ENCODE results near the gene CDK17. TPM values are rescaled to one million over a fixed set of nuclear protein-coding genes. Genes with fewer than 3 reads are reported as not detected.

CDK17 gene
- total RNA-seq (10 to 100 TPM; 14.3 to 31.7 (median 23.1) TPM), polyA plus RNA-seq (10 to 100 TPM in 1 of 2 donors, 1 to 10 TPM in 1; 6.7 to 14.5 TPM)
- long read RNA-seq, donor 1, full-length matches to known transcripts = 31 of 34 reads
- long read RNA-seq, donor 1, partial matches to known transcripts = 2 of 34 reads
- long read RNA-seq, donor 1, other reads (novel, unspliced or antisense) = 1 of 34 reads
- long read RNA-seq, donor 2, full-length matches to known transcripts = 61 of 69 reads
- long read RNA-seq, donor 2, partial matches to known transcripts = 3 of 69 reads
- long read RNA-seq, donor 2, other reads (novel, unspliced or antisense) = 5 of 69 reads
- long read RNA-seq, donor 3, full-length matches to known transcripts = 18 of 25 reads
- long read RNA-seq, donor 3, partial matches to known transcripts = 4 of 25 reads
- long read RNA-seq, donor 3, other reads (novel, unspliced or antisense) = 3 of 25 reads

GRCh38 chr12:96399919-96400630, at the start of gene CDK17:
Gene CDK17 (minus strand): TSS chr12:96400439. CDS start chr12:96334836, 65,603 bp downstream.
- intact Hi-C loops (cut with DNase I) = loop anchor here (2.0 to 10.0 kb wide), 25 partner anchors 38 to 365 kb away; partner anchors contain the start of genes CFAP54 (in 1 of the 10) and LTA4H (in 1 of the 10)
- WGBS, 4 donors = 0 to 1% (median 1%) methylated on average over 46 to 112 of the region's 112 CpGs
- H3K4me3 ChIP-seq = peak within 1 kb of the TSS; percentile 59 to 98 (median 88)
- ATAC-seq (peak; percentile 65 to 93 (median 86)), DNase-seq (peak; percentile 83 to 92 (median 86))
- H3K36me3 ChIP-seq = no peaks in the 10 kb centered on the region
- no peaks in the 10 kb centered on the region for H3K27me3 ChIP-seq
- TF ChIP-seq, protein P1, sequence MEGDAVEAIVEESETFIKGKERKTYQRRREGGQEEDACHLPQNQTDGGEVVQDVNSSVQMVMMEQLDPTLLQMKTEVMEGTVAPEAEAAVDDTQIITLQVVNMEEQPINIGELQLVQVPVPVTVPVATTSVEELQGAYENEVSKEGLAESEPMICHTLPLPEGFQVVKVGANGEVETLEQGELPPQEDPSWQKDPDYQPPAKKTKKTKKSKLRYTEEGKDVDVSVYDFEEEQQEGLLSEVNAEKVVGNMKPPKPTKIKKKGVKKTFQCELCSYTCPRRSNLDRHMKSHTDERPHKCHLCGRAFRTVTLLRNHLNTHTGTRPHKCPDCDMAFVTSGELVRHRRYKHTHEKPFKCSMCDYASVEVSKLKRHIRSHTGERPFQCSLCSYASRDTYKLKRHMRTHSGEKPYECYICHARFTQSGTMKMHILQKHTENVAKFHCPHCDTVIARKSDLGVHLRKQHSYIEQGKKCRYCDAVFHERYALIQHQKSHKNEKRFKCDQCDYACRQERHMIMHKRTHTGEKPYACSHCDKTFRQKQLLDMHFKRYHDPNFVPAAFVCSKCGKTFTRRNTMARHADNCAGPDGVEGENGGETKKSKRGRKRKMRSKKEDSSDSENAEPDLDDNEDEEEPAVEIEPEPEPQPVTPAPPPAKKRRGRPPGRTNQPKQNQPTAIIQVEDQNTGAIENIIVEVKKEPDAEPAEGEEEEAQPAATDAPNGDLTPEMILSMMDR (IDR thresholded peaks at IDR 0.05) = peak; percentile 15 to 78 (median 56)
- peak in 1 of 2 donors; percentile 64 for TF ChIP-seq POLR2A (IDR thresholded peaks at IDR 0.05)
- H3K4me1 ChIP-seq = peaks cover 5 to 44% (median 25%) of the 10 kb centered on the region in 12 donors
- H3K27ac ChIP-seq = peak within 1 kb of the TSS; percentile 97 to 100 (median 99)
- no peaks in the 10 kb centered on the region for H3K9me3 ChIP-seq

DNA sequence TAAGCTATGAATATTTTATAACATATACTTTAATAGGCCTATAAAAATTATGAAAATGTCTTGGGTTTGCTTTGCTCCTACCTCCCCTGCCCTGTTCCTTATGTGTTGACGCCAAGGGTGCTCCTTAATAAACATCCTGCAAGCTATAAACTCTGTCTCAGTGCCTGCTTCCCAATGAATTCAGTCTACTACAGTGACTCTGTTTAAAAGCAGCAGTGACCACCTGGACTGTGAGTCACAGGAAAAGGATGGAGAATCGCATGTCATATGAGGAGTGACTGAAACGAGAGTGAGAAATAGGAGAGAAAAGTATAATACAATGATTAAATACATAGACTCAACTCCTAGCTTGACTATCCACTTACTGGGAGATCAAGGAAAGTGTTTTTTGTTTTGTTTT, 48.1 kb upstream of the CDK17 start:
- no peaks in the 10 kb centered on the region for H3K27me3 ChIP-seq
- H3K9me3 ChIP-seq = no peaks in the 10 kb centered on the region
- 57 to 73% (median 65%) methylated on average over 3 of the region's 3 CpGs for WGBS, 4 donors
- DNase-seq (no peak), ATAC-seq (peak in 1 of 4 donors; percentile 20)
- peaks cover 0 to 26% (median 9%) of the 10 kb centered on the region in 12 donors for H3K4me1 ChIP-seq
- peak overlapping the region in 3 of 12 donors; percentile 22 to 90 (median 30) for H3K27ac ChIP-seq
- no peak overlapping the region for H3K4me3 ChIP-seq
- H3K36me3 ChIP-seq = no peaks in the 10 kb centered on the region
- no peak for TF ChIP-seq POLR2A (IDR thresholded peaks at IDR 0.05)
- TF ChIP-seq, protein P1 (IDR thresholded peaks at IDR 0.05) = no peak
- intact Hi-C loops (cut with DNase I) = loop anchor here in 1 of 10 donors (5.0 kb wide), 1 partner anchor 54 kb away; no protein-coding TSS in a partner anchor

DNA sequence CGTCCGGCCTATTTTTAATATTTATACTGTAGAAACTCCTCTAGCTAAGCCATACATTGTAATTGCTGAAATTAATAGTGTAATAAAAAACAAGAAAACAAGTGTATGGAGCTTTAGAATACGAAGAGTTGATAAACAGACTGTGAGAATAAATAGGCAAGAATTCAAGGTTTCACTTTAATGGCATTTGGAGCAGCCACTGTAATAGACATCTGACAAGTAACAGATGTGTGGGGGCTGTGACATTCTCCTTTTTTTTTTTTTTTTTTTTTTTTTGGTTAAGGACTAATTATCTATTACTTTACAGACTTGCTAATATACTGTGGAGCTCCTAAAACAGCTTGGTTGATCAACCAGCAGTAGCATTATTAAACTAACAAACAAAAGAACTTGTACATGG, 47.0 kb upstream of the CDK17 start:
- DNase-seq (no peak), ATAC-seq (no peak)
- no peaks in the 10 kb centered on the region for H3K27me3 ChIP-seq
- H3K36me3 ChIP-seq = no peaks in the 10 kb centered on the region
- H3K27ac ChIP-seq = peak overlapping the region in 8 of 12 donors; percentile 63 to 91 (median 72)
- TF ChIP-seq, protein P1 (IDR thresholded peaks at IDR 0.05) = no peak
- no peak for TF ChIP-seq POLR2A (IDR thresholded peaks at IDR 0.05)
- H3K4me3 ChIP-seq = no peak overlapping the region
- intact Hi-C loops (cut with DNase I) = loop anchor here in 1 of 10 donors (5.0 kb wide), 1 partner anchor 55 kb away; no protein-coding TSS in a partner anchor
- H3K4me1 ChIP-seq = peaks cover 0 to 26% (median 9%) of the 10 kb centered on the region in 12 donors
- H3K9me3 ChIP-seq = no peaks in the 10 kb centered on the region
- WGBS, 4 donors = 87 to 91% (median 89%) methylated on average over 3 of the region's 3 CpGs
